Stomach (tissue), 4 donors: ENCODE data around the gene KRT83.

Experiments used
- CTCF ChIP-seq, 7 experiments: fragments of 450-650 bp in 4 of 7; fragments of 200-600 bp in 3 of 7; sonication (generic) in 3 of 7; IDR thresholded peaks; one replicate each; pipeline ENCODE4 v1.5.1; 2016 to 2019; ENCODE audit warnings: antibody characterized with exemption in 7 of 7, control low read depth in 2 of 7, mild to moderate bottlenecking in 1 of 7
- EP300 ChIP-seq: sonication (generic); formaldehyde crosslinking; IDR thresholded peaks from one replicate; pipeline ENCODE4 v1.6.1; 2017; ENCODE audit warnings: antibody characterized with exemption
- POLR2AphosphoS5 ChIP-seq, 3 donors: sonication (generic); formaldehyde crosslinking; IDR thresholded peaks; one replicate each; pipeline ENCODE4 v1.6.1; 2016; ENCODE audit warnings: antibody characterized with exemption in 3 of 3

- TF ChIP-seq CTCF (IDR thresholded peaks at IDR 0.05) (no peak), EP300 (no peak), POLR2AphosphoS5 (IDR thresholded peaks at IDR 0.05) (no peak)
Measured at GRCh38 chr12:52322069-52322468, 871 bp upstream of the KRT83 start.
